GM21360 (cell line): ENCODE results near the gene CYP39A1.
"Not testable (repeated sequence)": the region's sequence is repeated elsewhere in the genome, so short reads cannot be mapped to it uniquely, and the experiment has no call there.

ENCODE experiments used
- ATAC-seq: cut with Tn5 transposase; IDR thresholded peaks from one replicate; pipeline ENCODE4 v1.9.1; 2021; ENCODE audit warnings: mild to moderate bottlenecking, moderate library complexity; ENCODE audit not compliant: unreplicated experiment

CYP39A1 gene

GRCh38 chr6:46651006-46651405 lies 1.6 kb downstream of the CYP39A1 start:
- ATAC-seq = no peak

GRCh38 chr6:46648869-46649492 lies 3.6 kb downstream of the CYP39A1 start:
- ATAC-seq = no peak

- not testable (repeated sequence) for ATAC-seq
Measured at GRCh38 chr6:46648108-46648507, 4.5 kb downstream of the CYP39A1 start.

- no peak for ATAC-seq
Measured at GRCh38 chr6:46645265-46645664, 7.4 kb downstream of the CYP39A1 start.

- ATAC-seq = no peak
Measured at GRCh38 chr6:46642928-46643751, 9.5 kb downstream of the CYP39A1 start.

GRCh38 chr6:46638650-46639049 lies 14.0 kb downstream of the CYP39A1 start:
- no peak for ATAC-seq

- no peak for ATAC-seq
Measured at GRCh38 chr6:46637933-46638332, 14.7 kb downstream of the CYP39A1 start.

GRCh38 chr6:46637145-46637544 lies 15.5 kb downstream of the CYP39A1 start:
- ATAC-seq = no peak

- no peak for ATAC-seq
Measured at GRCh38 chr6:46635462-46635861, 17.2 kb downstream of the CYP39A1 start.

- no peak for ATAC-seq
Measured at GRCh38 chr6:46632053-46632452, 20.6 kb downstream of the CYP39A1 start.

- no peak for ATAC-seq
Measured at GRCh38 chr6:46629691-46630090, 22.9 kb downstream of the CYP39A1 start.

GRCh38 chr6:46628976-46629375 lies 23.6 kb downstream of the CYP39A1 start:
- no peak for ATAC-seq

GRCh38 chr6:46628498-46628897 lies 24.1 kb downstream of the CYP39A1 start:
- ATAC-seq = no peak

- no peak for ATAC-seq
Measured at GRCh38 chr6:46626976-46627375, 25.6 kb downstream of the CYP39A1 start.

GRCh38 chr6:46626228-46626909 lies 26.2 kb downstream of the CYP39A1 start:
- ATAC-seq = peak; percentile 79

GRCh38 chr6:46618726-46619125 lies 33.9 kb downstream of the CYP39A1 start:
- ATAC-seq = no peak

- no peak for ATAC-seq
Measured at GRCh38 chr6:46612645-46613044, 40.0 kb downstream of the CYP39A1 start.

GRCh38 chr6:46610862-46611553 lies 41.6 kb downstream of the CYP39A1 start:
- ATAC-seq = no peak

- ATAC-seq = no peak
Measured at GRCh38 chr6:46606338-46606737, 46.3 kb downstream of the CYP39A1 start.

- ATAC-seq = no peak
Measured at GRCh38 chr6:46605091-46605797, 47.4 kb downstream of the CYP39A1 start.

GRCh38 chr6:46598215-46598614 lies 54.4 kb downstream of the CYP39A1 start:
- no peak for ATAC-seq
